H54 (cell line): ENCODE results near the gene MMP10.

ENCODE experiments used
- DNase-seq: peaks from one replicate; pipeline ENCODE4 v3.0.0; 2011; ENCODE audit warnings: low spot score, mixed read lengths; ENCODE audit not compliant: insufficient read length
- FAIRE-seq: peaks from 3 replicates; lab custom pipeline; 2011; peaks lifted over from hg19 to GRCh38; lab: Jason Lieb, UNC
- POLR2A ChIP-seq: IDR thresholded peaks from 2 replicates; pipeline ENCODE4 v1.6.1; 2011; ENCODE audit warnings: low read depth, mild to moderate bottlenecking, low read length

Gene MMP10

DNA sequence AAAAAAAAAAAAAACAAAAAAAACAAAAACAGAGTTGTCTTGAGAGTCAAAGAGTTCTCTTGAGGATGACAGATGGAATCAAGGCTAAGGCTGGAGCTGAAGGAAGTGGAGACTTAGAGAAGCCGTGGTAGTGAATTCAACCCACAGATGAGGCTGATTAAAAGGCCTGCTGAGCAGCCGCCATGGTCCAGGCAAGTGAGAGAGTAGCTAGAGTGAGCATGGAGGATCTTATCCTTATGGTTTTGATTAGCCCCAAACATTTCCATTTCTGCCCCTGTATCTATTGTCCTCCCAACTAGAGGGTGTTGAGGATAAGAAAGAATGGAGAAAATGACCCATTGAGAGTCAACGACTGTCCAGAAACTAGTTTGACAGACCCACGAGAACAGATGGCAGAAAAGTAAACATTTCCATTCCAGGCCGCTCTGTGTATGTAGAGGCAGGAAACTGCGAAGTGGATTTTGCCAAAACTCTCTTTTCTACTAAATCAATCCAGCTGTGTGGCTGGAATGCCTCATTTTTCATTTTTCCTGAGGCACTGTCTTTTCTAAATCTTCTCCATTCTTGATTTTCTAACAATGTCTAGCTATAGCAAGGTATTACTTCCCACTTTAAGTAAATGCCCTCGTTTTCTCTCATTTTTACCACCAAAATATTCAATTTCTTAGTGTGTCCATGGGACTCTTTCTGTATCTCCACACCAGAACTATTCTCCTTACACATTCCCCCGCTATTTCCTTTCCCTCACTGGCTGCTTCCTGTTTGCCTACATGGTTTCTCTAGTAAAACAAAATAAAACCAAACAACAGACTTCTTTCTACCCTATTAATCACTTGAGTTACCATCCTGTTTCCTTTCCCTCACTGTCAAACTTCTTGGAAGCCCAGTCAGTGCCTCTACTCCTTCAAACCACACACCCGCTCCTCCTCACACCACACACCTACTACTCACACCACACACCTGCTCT, 50.3 kb downstream of the MMP10 start:
- no peak for TF ChIP-seq POLR2A
- DNase-seq (no peak), FAIRE-seq (no peak)

DNA sequence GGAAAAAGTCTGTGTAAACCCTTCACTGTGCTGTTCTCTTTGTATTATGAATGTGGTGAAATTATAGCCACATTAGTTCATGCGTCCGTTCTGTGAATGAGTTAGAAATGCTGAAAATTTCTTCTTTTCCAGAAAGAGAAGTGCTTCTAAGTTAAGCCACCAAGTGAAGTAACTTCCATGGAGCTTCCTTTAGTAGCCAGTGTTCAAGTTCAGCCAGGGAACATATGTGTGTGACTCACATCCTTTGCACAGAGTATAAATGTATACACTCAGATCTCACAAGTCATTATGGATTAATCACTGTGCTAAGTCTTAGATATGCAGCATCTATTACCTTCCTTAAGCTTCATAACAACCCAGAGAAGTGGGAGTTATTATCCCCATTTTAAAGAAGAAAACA, 52.5 kb downstream of the MMP10 start:
- TF ChIP-seq POLR2A, result no peak
- FAIRE-seq, result no peak
- DNase-seq, result no peak

DNA sequence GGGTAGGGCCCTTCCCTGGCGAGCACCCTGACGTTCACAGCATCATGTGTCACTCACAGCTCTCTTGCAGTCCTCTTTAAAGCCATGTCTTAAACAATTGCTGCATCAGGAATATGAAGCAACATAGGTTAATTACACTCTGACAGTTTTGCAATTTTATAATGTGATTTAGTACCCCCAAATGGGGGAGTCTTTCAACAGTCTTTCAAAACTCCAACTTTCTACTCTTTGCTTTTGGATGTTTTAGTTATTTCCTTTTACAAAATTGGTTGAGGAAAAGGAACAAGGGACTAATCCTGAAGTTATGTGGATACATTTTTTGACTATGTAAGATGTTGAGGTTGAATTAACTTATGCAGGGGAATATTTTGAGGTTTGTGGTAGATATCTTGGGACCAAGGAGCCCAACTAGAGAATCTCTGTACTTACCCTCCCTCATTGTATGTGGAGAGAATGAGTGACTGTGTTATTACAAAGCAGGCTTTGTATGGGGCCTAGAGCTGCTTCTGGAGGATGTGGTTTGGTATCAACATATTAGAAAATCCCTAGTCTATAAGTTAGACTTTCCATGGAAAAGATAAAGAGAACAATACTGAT, 55.4 kb downstream of the MMP10 start, which contains the start of gene MMP8:
MMP8 (minus strand) TSS at position 51 of the 597 bp plus-strand sequence. CDS start 99 bp downstream, outside the sequence.
- no peak for TF ChIP-seq POLR2A
- DNase-seq (no peak), FAIRE-seq (no peak)

DNA sequence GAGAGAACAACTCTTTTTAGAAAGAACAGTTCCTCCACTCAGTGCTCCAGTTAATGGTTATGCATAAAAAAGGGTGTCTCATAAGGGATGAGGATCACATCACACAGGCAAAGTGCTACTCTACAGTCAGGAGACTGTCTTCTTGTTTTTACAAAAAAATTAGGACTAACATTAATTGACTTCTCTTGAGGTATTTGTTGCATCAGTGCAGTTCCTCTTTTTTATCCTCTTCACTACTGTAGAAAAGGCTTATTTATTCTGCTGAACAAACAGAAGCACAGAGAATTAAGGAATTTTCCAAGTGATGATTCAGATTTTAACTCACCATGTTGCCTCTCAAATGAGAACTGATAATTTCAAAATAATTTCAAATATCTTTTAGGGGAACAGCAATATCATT, 57.6 kb downstream of the MMP10 start:
- DNase-seq (no peak), FAIRE-seq (no peak)
- TF ChIP-seq POLR2A, result no peak
